Measurements from ENCODE around the gene SPINK1.

- TF ChIP-seq, protein P1, sequence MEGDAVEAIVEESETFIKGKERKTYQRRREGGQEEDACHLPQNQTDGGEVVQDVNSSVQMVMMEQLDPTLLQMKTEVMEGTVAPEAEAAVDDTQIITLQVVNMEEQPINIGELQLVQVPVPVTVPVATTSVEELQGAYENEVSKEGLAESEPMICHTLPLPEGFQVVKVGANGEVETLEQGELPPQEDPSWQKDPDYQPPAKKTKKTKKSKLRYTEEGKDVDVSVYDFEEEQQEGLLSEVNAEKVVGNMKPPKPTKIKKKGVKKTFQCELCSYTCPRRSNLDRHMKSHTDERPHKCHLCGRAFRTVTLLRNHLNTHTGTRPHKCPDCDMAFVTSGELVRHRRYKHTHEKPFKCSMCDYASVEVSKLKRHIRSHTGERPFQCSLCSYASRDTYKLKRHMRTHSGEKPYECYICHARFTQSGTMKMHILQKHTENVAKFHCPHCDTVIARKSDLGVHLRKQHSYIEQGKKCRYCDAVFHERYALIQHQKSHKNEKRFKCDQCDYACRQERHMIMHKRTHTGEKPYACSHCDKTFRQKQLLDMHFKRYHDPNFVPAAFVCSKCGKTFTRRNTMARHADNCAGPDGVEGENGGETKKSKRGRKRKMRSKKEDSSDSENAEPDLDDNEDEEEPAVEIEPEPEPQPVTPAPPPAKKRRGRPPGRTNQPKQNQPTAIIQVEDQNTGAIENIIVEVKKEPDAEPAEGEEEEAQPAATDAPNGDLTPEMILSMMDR (conservative IDR thresholded peaks at IDR 0.05; ENCODE audit: low read length) = no peak
- TF ChIP-seq EZH2phosphoT487 (IDR thresholded peaks at IDR 0.05; ENCODE audit: borderline replicate concordance) = no peak
Measured at GRCh38 chr5:147859962-147860640, 28.6 kb upstream of the SPINK1 start.

Measured in Loucy (cell line).